ENCODE data around the gene BSG. TPM values are rescaled to one million over a fixed set of nuclear protein-coding genes. Genes with fewer than 3 reads are reported as not detected.

BSG gene
- total and polyA plus RNA-seq, 4 donors: 80.4 to 367 (median 149) TPM

DNA sequence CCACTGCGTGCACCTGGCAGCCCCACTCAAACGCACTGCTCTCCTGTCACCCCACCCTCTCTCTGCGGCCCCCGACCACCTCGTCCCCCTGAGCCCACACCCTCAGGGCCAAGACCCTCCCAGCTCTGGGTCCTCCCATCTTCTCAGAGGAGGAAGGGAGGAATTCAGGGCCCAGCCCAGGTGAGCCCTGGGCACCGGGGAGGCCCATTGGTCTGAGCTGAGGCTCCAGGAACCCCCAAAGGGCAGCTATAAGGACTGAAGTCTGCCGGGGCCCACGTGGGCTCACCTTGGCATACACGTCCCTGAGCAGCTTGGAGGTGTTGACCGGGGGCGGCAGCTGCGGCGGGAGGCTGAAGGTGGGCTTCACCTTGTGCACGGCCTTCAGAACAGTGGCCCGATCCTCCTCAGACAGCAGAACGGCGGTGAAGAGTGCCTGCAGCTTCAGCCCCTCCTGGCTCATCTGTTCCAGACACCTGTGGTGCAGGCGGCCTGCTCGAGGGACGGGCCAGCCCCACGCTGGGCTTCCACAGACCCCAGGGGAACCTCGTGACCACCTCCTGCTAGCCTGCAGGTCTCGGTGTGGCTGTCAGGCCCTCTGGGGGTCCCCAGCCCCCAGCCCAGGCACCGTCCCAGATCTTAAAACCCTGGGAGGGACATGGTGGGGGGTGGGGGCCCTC lies 52.2 kb downstream of the BSG start:
- Histone ChIP-seq H3K27ac (ENCODE audit: low read depth in 1 of 2, low read length in 2 of 2) (no peak overlapping the region), H3K9me3 (ENCODE audit: control insufficient read depth in 4 of 4, low read length in 3 of 4) (no peaks in the 10 kb centered on the region), H3K36me3 (ENCODE audit: control insufficient read depth in 4 of 4, insufficient read depth in 3 of 4, low read depth in 1 of 4, low read length in 3 of 4) (peaks cover 5 to 53% (median 25%) of the 10 kb centered on the region in 4 donors), H3K4me3 (ENCODE audit: low read depth in 1 of 3, low read length in 3 of 3) (no peak overlapping the region), H3K9ac (ENCODE audit: low read depth in 1 of 2, low read length in 2 of 2) (no peak overlapping the region), H3K4me1 (ENCODE audit: control insufficient read depth in 4 of 4, insufficient read depth in 4 of 4, low read length in 3 of 4) (no peaks in the 10 kb centered on the region), H3K27me3 (ENCODE audit: control insufficient read depth in 4 of 4, insufficient read depth in 4 of 4, low read length in 3 of 4) (no peaks in the 10 kb centered on the region)
- DNase-seq (ENCODE audit: low spot score): no peak
- TF ChIP-seq NR2F2 (IDR thresholded peaks at IDR 0.05) (no peak), TAF1 (conservative IDR thresholded peaks at IDR 0.05) (no peak), REST (IDR thresholded peaks at IDR 0.05) (no peak), GABPA (IDR thresholded peaks at IDR 0.05 in 1 of 2, conservative IDR thresholded peaks at IDR 0.05 in 1 of 2) (no peak), RXRA (IDR thresholded peaks at IDR 0.05) (no peak), HNF4A (conservative IDR thresholded peaks at IDR 0.05) (no peak), JUND (IDR thresholded peaks at IDR 0.05) (no peak), ATF3 (IDR thresholded peaks at IDR 0.05) (no peak), EGR1 (IDR thresholded peaks at IDR 0.05; ENCODE audit: low read depth in 2 of 2) (no peak), YY1 (IDR thresholded peaks at IDR 0.05) (no peak), FOXA2 (IDR thresholded peaks at IDR 0.05) (no peak), FOXA1 (IDR thresholded peaks at IDR 0.05) (no peak), RAD21 (IDR thresholded peaks at IDR 0.05) (no peak), SP1 (IDR thresholded peaks at IDR 0.05) (no peak), HNF4G (IDR thresholded peaks at IDR 0.05) (no peak)
- TF ChIP-seq, protein P1, sequence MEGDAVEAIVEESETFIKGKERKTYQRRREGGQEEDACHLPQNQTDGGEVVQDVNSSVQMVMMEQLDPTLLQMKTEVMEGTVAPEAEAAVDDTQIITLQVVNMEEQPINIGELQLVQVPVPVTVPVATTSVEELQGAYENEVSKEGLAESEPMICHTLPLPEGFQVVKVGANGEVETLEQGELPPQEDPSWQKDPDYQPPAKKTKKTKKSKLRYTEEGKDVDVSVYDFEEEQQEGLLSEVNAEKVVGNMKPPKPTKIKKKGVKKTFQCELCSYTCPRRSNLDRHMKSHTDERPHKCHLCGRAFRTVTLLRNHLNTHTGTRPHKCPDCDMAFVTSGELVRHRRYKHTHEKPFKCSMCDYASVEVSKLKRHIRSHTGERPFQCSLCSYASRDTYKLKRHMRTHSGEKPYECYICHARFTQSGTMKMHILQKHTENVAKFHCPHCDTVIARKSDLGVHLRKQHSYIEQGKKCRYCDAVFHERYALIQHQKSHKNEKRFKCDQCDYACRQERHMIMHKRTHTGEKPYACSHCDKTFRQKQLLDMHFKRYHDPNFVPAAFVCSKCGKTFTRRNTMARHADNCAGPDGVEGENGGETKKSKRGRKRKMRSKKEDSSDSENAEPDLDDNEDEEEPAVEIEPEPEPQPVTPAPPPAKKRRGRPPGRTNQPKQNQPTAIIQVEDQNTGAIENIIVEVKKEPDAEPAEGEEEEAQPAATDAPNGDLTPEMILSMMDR (IDR thresholded peaks at IDR 0.05; ENCODE audit: low read depth, low read length, missing input control): no peak
- TF ChIP-seq, protein P2, sequence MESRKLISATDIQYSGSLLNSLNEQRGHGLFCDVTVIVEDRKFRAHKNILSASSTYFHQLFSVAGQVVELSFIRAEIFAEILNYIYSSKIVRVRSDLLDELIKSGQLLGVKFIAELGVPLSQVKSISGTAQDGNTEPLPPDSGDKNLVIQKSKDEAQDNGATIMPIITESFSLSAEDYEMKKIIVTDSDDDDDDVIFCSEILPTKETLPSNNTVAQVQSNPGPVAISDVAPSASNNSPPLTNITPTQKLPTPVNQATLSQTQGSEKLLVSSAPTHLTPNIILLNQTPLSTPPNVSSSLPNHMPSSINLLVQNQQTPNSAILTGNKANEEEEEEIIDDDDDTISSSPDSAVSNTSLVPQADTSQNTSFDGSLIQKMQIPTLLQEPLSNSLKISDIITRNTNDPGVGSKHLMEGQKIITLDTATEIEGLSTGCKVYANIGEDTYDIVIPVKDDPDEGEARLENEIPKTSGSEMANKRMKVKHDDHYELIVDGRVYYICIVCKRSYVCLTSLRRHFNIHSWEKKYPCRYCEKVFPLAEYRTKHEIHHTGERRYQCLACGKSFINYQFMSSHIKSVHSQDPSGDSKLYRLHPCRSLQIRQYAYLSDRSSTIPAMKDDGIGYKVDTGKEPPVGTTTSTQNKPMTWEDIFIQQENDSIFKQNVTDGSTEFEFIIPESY (IDR thresholded peaks at IDR 0.05): no peak
- TF ChIP-seq, protein P3, sequence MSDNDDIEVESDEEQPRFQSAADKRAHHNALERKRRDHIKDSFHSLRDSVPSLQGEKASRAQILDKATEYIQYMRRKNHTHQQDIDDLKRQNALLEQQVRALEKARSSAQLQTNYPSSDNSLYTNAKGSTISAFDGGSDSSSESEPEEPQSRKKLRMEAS (IDR thresholded peaks at IDR 0.05): no peak
- WGBS: 95% methylated on average over 24 of the region's 24 CpGs
